GM19395 (cell line): Measurements from ENCODE around the gene SCARF2.

Experiments used
- ATAC-seq: cut with Tn5 transposase; IDR thresholded peaks from one replicate; pipeline ENCODE4 v1.9.1; 2021; ENCODE audit warnings: mild to moderate bottlenecking, moderate library complexity; ENCODE audit not compliant: unreplicated experiment

SCARF2 gene

DNA sequence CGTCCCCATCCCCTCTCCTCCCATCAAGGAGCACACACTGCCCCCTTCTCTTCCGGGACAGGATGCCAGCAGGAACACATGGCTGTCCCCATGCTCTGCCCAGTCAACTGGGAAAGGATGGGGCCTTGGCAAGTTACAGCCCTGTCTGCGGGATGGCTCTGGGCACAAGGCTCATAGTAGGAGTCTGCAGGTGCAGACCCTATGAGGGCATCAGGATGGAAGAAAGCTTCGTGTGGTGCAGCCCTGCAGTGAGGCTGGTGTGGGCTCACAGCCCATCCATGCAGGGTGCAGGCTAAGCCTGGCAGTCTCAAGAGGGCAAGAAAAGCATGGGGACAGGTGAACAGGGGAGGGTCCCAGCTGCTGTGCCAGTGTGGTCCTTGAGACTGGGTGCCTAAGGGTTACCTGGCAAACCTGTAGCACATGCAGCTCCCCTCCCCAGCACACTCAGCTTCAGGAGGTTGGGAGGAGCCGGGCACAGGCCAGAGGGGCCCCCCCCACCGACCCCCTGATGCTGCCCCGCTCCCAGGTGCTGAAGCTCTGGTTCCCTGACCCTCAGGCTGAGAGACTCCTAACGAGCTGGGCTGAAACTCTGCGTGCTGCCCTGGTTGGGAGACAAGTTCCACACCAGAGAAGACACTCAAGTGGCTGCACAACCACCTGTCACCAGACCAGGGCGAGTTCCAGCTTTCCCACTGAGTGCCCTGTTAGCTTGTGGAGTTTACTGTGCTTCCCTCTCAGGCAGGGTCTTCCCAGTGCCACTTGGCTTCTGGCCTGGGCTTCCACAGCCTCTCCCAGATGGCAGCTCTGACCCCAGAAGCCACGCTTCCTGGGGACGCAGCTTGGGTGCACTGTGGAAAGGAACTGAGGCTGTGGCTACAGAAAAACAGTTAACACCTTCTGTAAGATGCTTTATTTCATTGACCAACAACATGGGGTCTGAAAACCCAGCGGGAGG, 3.3 kb upstream of the SCARF2 start:
- no peak for ATAC-seq

DNA sequence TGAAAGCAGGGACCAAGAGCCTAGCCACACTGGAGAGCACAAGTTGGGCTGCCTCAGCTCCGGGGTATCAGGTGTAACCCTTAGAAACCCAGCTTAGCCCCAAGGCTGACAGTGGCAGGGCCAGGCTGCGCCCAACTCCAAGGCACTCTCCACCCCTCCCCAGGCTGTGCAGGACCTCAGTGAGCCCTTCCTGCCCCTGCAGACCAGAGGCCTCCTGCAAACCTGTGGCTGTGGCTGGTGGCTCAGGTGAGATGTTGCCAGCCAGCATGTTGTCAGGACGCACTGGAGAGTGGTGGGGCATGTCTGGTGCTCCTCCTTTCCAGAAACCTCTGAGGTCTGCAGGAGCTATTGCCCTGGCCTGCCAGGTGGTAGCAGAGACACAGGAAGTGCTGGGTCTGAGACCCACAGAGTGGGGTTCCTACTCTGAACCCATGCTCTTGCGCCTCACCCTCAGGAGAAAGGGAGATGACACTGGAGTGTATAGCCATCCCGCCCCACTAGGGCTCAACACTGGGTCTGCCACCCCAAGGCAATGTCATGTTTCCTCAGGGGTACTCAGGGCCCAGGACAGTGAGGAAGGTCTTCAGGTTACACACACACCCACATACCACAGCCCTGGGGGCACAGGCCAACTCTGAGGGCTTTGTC, 2.4 kb upstream of the SCARF2 start:
- ATAC-seq: no peak

DNA sequence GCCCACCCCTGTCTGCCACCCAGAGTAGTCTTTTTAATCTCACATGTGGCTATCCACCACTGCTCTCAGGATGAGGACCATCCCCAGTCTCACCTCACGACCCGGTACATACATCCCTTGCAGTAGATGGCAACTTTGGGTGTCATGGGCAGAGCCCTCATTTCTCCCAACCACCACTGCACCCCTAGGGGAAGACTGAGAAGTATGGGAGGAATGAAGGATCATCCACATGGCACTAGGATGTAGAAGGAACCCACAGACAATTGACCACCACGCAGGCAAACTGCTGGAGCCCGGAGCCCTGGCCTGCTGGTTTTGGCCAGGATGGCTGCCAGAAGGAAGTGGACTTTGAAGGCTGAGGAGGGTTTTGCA, 1.9 kb upstream of the SCARF2 start:
- no peak for ATAC-seq

DNA sequence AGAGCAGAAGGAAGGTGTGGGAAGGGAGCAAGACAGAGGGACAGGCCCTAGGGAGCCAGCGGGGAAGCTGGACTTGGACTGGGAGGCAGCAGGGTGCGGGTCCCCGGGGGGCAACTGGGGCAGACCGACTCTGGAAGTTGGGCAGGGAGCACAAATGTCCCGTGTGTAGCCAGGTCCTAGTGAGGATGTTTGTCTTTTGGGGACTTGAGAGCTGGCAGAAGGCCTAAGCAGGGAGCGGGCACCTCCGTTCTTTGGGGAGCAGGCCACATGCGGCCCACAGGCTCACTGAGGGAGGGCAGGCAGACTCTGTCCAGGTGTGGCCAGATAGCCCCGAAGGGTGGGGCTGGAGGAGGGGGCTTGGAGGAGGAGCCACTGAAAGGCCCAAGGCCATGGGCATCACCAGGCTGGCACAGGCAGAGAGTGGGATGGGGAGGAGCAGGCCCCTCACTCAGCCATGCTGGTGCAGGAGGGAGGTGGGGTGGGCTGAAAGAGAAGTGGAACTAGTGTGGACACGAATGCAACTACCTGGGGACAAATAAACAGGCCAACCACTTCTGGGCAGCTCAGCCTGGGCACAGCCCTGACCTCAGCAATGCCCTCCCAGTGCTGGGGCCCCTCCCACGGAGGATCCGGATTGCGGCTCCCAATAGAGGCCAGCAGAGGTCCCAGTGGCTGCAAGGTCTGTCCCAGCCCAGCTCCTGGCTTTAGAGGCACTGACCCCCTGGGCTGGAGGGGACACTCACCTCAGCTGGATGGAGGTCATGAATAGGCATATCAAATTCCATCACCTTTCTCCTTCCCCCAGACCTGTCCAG, 1.3 kb upstream of the SCARF2 start:
- ATAC-seq: no peak

DNA sequence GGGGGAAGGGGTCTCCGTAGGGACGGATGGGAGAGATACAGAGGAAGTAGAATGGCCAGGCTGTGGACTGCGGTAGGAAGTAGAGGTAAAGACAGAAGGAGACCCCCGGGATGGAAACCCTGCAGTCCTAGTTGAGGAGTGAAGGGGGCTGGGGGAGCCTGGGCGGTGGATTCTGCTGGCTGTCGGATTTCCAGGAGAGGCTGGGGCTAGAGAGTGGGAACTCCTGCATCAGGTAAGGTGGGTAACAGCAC, 727 bp upstream of the SCARF2 start:
- no peak for ATAC-seq

DNA sequence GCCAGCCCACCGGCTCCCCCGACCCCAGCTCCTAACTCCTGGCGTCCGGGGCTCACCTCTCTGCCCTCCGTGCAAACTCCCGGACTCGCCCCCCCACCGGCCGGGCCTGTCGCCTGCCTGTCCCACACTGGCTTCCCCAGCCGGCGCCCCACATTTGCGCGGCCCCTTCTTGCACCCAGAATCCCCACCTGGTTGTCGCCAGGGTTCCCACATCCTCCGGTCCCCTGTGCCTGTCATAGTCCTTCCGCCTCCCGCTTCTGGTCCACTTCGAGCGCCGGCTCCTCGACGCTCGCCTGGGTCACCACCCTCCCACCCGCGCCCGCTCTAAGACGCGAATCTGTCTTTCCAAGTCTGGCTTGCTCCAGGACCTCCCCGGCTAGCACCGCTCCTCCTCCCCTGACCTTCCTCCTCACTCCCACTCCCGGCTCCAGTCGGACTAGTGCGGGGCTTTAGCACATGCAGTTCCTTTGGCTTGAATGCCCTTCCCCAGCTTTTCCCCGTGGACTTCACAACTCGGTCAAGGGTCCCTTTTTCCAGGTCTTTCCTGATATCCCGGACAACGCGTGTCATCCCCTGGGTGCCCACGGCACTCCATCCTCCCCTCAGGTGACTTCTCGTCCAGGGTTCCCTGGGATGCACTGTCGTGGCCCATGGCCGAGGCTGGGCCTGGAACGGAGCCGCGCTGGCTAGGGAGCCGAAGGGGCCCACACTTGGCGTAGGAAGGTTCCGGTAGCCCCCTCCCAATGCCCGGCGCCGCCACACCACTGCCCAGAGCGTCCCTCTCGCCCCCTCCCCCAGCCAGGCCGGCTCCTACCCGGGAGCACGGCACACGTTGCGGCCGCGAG, 635 bp downstream of the SCARF2 start:
- no peak for ATAC-seq

DNA sequence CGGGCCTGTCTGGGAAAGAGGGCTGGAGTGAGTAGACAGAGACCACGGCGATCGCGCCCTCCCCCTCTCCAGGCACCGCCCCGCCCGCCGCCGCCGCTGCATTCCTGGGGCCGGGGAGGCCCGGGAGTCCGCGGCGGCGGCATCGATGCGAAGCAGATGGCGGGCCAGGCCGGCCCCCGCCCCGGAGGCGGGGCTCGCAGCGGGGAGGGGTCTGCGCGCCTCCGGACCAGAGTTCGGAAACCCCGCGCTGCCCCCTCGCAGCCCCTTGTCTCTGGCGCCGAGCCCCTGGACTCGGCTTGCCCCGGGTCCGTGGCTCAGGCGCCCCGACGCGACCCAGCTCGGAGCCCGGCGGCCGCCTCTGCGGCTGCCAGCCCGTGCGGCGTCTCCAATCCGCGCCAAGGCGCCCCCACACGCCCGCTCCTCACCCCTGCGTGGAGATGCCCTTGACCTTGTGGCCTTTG, 1.3 kb downstream of the SCARF2 start:
- ATAC-seq: no peak

DNA sequence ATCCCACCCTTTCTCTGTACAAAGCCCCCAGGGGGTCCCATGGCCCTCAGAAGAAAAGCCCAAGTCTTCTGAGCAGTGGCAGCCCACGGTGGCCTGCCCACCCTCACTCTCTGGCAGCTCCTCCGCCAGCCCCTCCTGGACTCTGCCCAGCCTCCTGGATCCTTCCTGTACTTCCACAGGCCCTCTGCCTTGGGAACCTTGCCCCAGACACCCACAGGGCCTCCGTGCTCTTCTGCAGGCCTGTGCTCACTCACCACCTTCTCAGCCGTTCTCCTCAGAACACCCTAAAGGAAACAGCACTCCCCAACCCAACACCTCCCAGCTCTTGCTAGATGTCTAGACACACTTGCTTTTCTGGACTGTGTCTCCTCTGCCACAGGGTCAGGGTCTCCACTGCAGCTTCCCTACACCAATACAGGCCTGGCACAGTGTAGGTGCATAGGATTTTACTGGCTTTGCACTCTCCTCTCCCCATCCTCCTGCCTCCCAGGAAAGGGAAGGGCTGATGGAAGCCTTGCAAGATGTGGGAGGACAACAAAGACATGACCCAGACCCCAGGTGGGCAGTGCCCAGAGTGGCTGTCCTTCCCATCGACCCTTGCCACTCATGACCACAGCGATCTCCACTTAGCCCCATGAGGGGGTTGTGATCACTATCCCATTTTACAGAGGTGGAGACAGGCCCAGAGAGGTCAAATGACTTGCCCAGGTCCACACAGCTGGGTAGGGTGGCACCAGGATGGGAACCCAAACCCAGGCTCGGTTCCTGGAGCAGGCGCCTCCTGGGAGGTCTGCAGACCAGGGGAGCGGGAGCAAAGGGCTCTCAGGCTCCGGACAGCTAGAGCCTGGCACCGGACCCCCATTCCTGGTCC, 2.0 kb downstream of the SCARF2 start:
- no peak for ATAC-seq

DNA sequence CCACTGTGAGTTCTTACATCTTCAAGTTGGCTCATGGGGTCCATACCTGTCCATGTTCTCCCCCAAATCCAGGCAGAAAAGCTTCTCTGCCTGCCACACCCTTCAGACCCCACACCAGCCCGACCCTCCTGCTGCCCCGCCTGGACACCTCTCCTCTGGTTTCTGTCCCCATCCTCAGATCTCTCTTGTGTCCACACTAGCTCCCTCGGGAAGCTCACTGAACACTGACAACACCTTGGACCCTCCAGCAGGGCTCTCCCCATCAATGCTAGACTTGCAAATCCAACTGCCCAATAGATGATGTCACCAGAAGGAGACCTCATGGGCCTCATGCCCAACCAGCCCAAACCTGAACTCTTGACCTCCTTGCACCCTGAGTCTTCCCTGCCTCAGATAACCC, 2.9 kb downstream of the SCARF2 start:
- ATAC-seq: no peak

DNA sequence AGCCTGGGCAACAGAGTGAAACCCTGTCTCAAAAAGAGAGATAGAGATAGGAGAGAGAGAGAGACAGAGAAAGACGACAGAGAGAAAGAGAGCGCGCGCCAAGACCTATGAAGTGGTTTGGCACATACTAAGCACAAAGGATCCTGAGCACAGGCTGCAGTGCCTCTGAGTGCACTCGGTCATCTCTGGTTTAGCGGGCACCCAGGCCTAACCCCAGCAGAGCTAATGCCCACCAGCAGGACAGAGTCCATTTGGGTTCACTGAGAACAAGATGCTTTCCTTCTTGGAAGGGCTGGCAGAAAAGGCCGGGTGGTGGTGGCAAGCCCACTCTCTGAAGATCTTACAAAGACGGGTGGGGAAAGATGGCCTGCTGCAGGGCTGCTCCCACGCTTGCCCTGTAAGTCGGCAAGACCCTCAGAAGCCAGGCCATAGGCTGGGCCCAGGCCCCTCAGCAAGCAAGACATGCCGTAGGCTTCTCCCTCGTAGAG, 3.3 kb downstream of the SCARF2 start:
- ATAC-seq: no peak

DNA sequence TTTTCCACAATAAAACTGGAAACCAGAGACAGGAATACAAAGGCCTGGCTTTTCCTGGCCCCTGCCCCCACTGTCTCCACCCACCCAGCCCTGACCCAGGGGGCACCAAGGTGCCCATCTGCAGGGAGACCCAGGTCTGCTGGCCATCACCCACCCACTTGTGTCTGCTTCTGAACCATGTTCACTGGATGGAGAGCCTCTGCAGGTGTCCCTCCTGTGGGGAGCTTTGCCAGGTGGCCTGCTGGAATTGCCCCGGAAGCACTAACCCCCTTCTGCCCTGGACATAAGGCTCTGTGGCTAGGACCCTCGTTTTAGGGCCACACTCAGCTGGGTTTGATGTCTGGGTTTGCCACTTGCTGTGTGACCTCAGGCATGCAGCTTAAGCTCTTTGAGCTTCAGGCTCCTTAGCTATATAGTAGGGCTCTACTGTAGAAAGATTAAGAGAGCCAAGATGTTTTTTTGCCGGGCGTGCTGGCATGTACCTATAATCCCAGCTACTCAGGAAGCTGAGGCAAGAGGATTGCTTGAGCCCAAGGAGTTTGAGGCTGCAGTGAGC, 3.9 kb downstream of the SCARF2 start:
- no peak for ATAC-seq

DNA sequence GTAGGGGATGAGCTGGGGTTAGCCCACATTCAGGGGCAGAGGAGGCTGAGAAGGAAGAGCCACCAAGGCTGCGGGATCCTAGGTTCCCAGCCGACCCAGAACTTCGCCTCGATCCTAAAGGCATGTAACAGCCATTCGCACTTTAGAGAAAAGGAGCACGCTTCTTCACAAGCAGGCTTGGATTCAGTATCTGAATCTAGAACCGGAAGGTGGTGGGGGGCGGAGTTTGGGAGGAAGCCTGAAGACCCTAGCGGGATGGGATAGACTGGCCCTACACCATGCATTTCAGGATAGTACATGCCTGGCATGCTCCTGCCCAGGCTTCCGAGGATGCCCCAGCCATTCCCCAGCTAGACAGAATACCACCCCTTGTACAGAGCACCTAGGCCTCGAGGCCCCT, 4.4 kb downstream of the SCARF2 start:
- no peak for ATAC-seq

DNA sequence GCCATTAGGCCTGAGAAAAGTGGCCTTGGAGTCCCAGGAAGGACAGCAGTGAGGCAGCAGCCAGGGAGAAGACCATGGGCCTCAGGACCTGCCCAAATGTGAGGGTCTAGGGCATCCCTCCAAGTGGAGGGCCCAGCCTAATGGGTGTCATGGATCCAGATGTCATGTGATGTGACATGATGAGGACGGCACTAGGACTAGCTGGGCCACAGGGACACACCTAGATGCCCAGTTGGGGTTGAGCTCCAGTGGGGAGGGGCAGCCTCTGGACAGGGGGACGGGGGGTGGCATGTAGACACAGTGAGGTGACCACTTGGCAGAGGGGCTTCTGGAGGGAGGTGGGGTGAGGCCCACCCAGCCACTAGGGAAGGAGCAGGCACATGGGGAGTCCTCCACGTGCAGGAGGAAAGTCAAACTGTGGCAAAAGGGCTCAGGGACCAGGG, 5.4 kb downstream of the SCARF2 start:
- no peak for ATAC-seq

DNA sequence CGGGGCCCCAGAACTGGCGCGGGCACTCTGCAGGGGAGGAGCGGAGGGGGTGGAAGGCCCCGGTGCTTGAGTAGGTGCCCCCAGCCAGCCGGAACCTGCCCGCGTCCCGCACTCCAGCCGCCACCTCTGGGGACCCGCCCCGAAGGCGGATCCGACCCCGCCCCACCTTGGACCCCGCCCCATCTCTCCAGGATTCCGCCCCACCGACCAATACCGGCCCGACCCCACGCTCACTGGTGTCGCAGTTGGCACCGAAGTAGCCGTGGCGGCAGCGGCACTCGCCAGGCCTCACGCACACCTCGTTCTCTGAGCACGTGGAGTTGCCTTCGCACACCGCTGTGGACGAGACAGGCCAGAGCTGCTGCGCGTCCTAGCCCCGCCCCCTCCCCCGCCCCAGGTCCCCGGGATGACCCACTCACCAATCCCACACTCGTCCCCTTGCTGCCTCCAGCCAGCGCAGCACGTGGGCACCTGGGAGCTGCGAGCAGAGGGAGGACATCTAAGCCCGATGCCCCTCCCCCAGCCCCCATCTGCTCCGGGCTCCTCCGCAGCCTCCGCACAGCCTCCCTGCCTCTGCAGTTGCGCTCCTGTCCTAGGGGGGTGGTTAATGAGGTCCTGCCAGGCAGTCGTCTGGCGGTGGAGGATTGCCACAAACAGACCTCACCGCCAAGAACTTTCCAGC, 6.0 kb downstream of the SCARF2 start:
- no peak for ATAC-seq

DNA sequence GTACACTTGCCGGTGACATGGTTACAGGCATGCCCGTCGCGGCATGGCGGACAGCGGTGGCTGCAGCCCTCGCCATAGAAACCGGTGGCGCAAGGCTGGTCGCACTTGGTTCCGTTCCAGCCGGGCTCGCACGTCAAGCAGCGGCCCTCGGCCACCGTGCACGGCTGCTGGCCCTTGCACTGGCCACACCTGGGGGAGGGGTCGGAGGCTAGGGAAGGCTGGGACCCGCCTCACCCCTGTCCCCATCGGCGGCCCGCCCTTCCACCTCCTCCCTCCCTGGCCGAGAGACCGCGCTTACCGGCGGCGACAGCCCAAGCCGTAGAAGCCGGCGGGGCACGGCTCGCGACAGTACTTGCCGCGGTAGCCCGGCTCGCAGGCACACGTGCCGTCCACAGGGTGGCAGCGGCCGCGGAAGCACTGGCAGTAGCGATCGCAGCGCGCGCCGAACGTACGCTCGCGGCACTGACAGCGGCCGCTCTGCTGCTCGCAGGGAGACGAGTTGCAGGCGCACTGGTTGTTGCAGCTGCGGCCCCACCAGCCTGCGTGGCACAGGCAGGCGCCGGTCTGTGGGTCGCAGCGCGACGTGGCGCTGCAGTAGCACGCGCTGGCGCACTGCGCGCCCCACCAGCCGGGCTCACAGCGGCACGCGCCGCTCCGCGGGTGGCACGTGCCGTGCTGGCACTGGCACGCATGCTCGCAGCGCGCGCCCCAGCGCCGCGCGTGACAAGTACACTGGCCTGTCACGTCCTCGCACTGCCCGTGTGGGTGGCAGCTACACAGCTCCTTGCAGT, 6.7 kb downstream of the SCARF2 start:
- no peak for ATAC-seq

DNA sequence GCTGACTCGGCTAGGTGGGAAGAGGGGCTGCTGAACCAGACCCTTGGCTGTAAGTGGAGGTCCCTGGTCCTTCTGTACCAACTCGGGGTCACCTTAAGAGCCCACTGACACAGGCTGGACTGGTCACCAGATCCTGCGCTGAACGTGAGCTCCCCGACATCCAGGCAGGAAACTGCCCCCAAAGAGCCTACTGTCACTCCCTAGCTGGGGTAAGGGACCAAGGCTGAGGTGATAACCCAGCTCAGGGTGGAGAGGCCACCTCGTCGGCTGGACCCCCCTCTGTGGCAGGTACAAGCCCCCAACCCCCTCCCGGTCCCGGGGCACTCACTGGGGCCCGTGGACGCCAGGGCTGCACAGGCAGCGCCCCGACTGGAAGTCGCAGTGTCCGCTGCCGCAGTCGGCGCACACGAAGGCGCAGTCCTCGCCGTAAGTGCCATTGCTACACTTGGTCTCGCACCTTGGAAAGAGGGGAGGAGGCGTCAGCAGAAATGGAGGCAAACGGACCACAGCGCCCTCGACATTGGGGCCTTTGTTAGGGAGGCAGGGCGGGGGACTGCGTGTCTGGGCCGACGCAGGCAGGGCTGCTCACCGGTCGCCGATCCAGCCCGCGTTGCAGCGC, 7.4 kb downstream of the SCARF2 start:
- no peak for ATAC-seq

DNA sequence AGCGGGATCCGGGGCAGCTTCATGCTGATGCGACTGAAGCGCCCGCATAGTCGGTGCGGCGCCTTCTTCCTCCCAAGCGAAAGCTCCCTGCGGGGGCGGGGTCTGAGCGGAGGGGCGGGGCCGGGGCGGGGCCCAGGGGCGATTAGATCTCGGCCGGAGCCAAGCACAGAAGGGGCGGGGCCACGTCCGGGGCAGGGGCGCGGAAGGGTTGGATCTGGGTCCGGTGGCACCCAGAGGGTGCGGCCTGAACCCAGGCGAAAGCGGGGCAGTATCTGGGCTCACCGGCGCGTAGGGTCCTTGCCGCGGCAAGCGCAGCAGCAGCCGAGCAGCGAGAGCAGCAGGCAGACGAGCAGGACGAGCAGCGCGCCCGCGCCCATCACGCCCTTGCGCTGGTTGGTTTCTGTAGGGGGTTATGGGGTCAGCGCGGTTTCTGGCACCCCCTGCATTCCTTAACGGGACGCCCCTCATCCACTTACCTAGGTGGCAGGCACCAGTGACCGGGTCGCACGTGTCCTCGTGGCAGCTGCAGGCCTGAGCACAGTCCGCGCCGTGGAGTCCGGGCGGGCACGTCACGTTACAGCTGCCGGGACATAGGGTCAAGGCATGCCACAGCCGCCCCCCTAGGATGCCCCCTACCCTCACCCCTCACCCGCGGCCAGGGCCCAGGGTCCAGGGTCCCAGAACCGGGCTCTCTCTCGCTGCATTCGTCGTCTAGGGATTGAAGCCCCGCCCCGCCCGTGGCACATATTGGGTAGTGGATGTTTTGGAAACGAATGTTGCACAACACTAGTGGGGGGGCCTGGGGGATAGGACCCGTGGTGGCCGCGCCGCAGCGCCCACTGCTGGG, 8.1 kb downstream of the SCARF2 start:
- no peak for ATAC-seq
